Parathyroid adenoma (tissue), 2 donors: ENCODE data around the gene C5orf46.

Experiments
- H2AFZ ChIP-seq: fragments of 300-600 bp; sonication (generic); one replicate; pipeline ENCODE4 v1.7.0; 2017; ENCODE audit warnings: antibody characterized with exemption, mild to moderate bottlenecking
- H3K27ac ChIP-seq: fragments of 300-600 bp; sonication (generic); one replicate; pipeline ENCODE4 v1.7.0; 2017
- H3K27me3 ChIP-seq: fragments of 300-600 bp; sonication (generic); one replicate; pipeline ENCODE4 v1.7.0; 2017; ENCODE audit warnings: low read length; ENCODE audit not compliant: control insufficient read depth, insufficient read depth
- H3K36me3 ChIP-seq: fragments of 300-600 bp; sonication (generic); one replicate; pipeline ENCODE4 v1.7.0; 2017; ENCODE audit warnings: low read length; ENCODE audit not compliant: control insufficient read depth, insufficient read depth
- H3K4me1 ChIP-seq: fragments of 300-600 bp; sonication (generic); one replicate; pipeline ENCODE4 v1.7.0; 2017; ENCODE audit warnings: control low read depth
- H3K4me2 ChIP-seq: fragments of 300-600 bp; sonication (generic); one replicate; pipeline ENCODE4 v1.7.0; 2017; ENCODE audit warnings: low read length
- H3K4me3 ChIP-seq: fragments of 300-600 bp; sonication (generic); one replicate; pipeline ENCODE4 v1.7.0; 2017; ENCODE audit warnings: low read depth, low read length
- H3K79me2 ChIP-seq: fragments of 300-600 bp; sonication (generic); one replicate; pipeline ENCODE4 v1.7.0; 2017; ENCODE audit warnings: control low read depth
- H3K9ac ChIP-seq: fragments of 300-600 bp; sonication (generic); one replicate; pipeline ENCODE4 v1.7.0; 2017; ENCODE audit warnings: mild to moderate bottlenecking
- H3K9me3 ChIP-seq: fragments of 300-600 bp; sonication (generic); one replicate; pipeline ENCODE4 v1.7.0; 2017; ENCODE audit warnings: low read length; ENCODE audit not compliant: control insufficient read depth
- TF ChIP-seq, protein P1 (sequence below): fragments of 300-600 bp; sonication (generic); IDR thresholded peaks from one replicate; pipeline ENCODE4 v1.7.0; 2017; ENCODE audit warnings: antibody characterized with exemption, mild to moderate bottlenecking
- donor health status: primary hyperparathyroidism.

C5orf46 gene

DNA sequence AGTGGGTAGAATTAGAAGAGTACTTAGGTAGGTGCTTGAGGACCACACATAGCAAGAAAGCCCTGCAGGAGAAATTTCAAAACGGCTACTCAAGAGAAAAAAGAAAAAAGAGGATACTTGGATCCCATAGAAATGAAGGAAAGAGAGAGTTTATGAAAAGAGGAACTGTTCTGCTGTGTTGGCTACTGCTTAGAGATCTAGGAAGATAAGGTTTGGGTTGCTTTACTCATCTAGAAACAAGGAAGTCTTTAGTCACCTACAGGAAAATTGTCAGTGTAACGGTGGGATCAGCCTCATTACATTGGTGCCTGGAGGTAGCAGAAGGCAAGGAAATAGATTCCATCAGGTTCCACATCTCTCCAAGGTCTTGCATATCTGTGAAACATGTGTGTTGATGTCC lies 14.8 kb upstream of the C5orf46 start:
- Histone ChIP-seq H3K4me3 (no peak overlapping the region), H3K4me1 (no peaks in the 10 kb centered on the region), H3K4me2 (no peak overlapping the region), H3K27ac (no peak overlapping the region), H3K27me3 (no peaks in the 10 kb centered on the region), H3K9ac (no peak overlapping the region), H2AFZ (no peak overlapping the region), H3K9me3 (no peaks in the 10 kb centered on the region), H3K79me2 (no peaks in the 10 kb centered on the region), H3K36me3 (no peaks in the 10 kb centered on the region)
- TF ChIP-seq, protein P1, sequence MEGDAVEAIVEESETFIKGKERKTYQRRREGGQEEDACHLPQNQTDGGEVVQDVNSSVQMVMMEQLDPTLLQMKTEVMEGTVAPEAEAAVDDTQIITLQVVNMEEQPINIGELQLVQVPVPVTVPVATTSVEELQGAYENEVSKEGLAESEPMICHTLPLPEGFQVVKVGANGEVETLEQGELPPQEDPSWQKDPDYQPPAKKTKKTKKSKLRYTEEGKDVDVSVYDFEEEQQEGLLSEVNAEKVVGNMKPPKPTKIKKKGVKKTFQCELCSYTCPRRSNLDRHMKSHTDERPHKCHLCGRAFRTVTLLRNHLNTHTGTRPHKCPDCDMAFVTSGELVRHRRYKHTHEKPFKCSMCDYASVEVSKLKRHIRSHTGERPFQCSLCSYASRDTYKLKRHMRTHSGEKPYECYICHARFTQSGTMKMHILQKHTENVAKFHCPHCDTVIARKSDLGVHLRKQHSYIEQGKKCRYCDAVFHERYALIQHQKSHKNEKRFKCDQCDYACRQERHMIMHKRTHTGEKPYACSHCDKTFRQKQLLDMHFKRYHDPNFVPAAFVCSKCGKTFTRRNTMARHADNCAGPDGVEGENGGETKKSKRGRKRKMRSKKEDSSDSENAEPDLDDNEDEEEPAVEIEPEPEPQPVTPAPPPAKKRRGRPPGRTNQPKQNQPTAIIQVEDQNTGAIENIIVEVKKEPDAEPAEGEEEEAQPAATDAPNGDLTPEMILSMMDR = no peak

DNA sequence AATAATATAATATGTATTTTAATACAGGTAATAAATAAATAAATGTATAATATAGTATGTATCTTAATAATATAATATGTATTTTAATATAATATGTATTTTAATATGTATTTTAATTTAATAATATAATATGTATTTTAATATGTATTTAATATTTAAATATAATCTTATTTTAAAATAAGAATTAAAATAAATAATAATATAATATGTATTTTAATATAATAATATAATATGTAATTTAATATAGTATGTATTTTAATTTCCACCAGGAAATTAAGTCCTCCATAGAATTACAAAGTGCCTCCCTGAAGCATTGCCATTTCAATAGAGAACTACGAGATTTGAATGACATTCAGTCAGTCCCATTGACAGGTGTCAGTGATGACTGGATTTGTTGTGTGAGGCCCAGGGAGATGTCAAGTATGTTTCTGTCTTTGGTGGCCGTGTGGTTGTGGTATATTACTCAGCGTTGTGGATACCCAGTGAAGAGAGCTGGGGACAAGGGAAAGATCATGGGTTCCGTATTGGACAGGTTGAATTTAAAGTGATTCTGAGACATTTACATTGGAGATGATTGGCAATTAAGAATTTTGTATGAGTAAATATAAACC lies 14.2 kb upstream of the C5orf46 start:
- TF ChIP-seq, protein P1 = no peak
- no peaks in the 10 kb centered on the region for H3K79me2 ChIP-seq
- no peak overlapping the region for H3K9ac ChIP-seq
- no peaks in the 10 kb centered on the region for H3K36me3 ChIP-seq
- H3K9me3 ChIP-seq = no peaks in the 10 kb centered on the region
- no peak overlapping the region for H3K4me2 ChIP-seq
- no peaks in the 10 kb centered on the region for H3K4me1 ChIP-seq
- H3K4me3 ChIP-seq = no peak overlapping the region
- no peak overlapping the region for H3K27ac ChIP-seq
- H2AFZ ChIP-seq = no peak overlapping the region
- H3K27me3 ChIP-seq = no peaks in the 10 kb centered on the region

DNA sequence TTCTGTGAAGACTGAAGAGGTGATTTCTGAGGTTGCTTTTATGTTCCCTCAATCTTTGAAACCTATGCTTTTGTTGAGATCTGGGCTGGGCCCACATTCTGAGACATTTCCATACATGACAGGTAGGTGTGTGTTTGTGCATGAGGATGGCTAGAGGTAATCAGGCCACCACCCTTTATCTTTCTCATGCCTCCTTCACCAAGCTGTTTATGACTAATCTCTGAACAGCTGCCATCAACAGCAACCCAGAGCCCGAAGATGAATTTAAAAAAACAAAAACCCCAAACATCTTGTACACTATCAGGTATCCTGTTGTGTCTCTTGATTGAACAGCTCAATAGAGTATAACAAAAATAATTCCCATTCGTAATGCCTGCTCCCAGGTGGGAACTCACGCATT lies 12.6 kb upstream of the C5orf46 start:
- no peak overlapping the region for H3K4me2 ChIP-seq

DNA sequence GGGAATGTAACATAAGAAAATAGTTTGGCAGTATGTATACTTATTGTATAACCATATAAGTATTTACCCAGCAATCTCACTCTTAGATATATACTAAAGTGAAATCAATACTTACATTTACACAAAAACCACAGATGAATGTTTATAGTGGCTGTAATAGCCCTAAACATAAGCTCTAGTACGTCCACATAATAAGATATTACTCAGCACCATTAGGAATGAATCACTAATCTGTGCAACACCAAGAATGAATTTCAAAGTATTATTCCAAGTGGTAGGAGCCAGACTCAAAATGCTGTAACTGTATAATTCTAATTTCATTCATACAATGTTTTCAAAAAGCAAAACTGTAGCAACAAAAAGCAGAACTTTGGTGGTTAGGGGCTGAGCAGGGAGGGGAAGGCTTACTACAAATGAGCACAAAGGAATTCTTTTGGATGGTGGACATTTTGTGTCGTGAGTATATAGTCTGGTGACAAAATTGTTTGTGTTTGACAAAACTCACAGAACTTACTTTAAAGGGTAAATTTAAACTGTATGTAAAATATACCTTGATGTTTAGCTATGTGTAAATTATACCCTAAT lies 11.9 kb upstream of the C5orf46 start:
- Histone ChIP-seq H2AFZ (no peak overlapping the region), H3K36me3 (no peaks in the 10 kb centered on the region), H3K9ac (no peak overlapping the region), H3K27ac (no peak overlapping the region), H3K4me2 (no peak overlapping the region), H3K79me2 (no peaks in the 10 kb centered on the region), H3K27me3 (no peaks in the 10 kb centered on the region), H3K9me3 (no peaks in the 10 kb centered on the region), H3K4me1 (no peaks in the 10 kb centered on the region), H3K4me3 (no peak overlapping the region)
- TF ChIP-seq, protein P1 = no peak

More for the DNA sequence above, 12.6 kb upstream of the C5orf46 start:
- Histone ChIP-seq H3K9ac (no peak overlapping the region), H3K4me3 (no peak overlapping the region), H3K27me3 (no peaks in the 10 kb centered on the region), H3K36me3 (no peaks in the 10 kb centered on the region), H3K9me3 (no peaks in the 10 kb centered on the region), H3K4me1 (no peaks in the 10 kb centered on the region), H3K27ac (no peak overlapping the region), H2AFZ (no peak overlapping the region), H3K79me2 (no peaks in the 10 kb centered on the region)
- TF ChIP-seq, protein P1 = no peak

DNA sequence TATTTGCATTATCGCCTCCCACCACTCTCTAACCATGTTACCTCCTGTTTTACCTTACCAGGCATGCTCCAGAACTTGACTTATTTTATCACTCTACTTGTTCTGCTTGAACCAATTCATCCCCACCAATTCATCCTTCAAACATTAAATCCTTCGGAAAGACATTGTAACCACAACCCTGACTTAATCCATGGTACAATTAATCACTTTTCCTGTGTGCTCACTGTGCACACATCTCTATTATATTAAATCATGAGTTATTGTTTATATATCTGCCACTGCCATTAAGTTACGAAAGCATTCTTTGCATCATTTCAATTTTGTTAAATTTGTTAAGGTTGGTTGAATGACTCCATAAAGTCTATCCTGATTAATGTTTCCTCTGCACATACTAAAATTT lies 7.4 kb upstream of the C5orf46 start:
- Histone ChIP-seq H3K27ac (no peak overlapping the region), H3K79me2 (no peaks in the 10 kb centered on the region), H3K4me2 (no peak overlapping the region), H3K4me3 (no peak overlapping the region), H3K36me3 (no peaks in the 10 kb centered on the region), H3K27me3 (no peaks in the 10 kb centered on the region), H3K9me3 (no peaks in the 10 kb centered on the region), H2AFZ (no peak overlapping the region), H3K9ac (no peak overlapping the region), H3K4me1 (no peaks in the 10 kb centered on the region)
- TF ChIP-seq, protein P1 = no peak
